Activated CD8-positive, alpha-beta T cell treated with anti-CD3 and anti-CD28 coated beads for 36 hours (primary cell): ENCODE measurements around the gene ANAPC1. TPM values are rescaled to one million over a fixed set of nuclear protein-coding genes. Genes with fewer than 3 reads are reported as not detected.

Source experiments
- microRNA-seq: library from miRNA; unstranded; fragments of <30 nt; microRNA quantifications from one replicate; pipeline ENCODE4 v1.2.0, GENCODE V29; 2022; ENCODE audit warnings: borderline microRNAs expressed, borderline replicate concordance
- total RNA-seq, 2 experiments: library from RNA; stranded (reverse); gene quantifications; one replicate each; pipeline ENCODE4 v1.2.3, GENCODE V29; 2021

The ANAPC1 gene
- total RNA-seq, 2 experiments from 2014 or later: 118 to 135 TPM

Small RNAs within 50 kb of the gene (microRNA-seq; reads per million reads assigned to microRNA genes)
- gene MIR4771-2: not detected

Other genes with a start within 250 kb of the ANAPC1 start
- under 1 TPM; 0.43 to 0.70 TPM for gene MERTK, start 14.4 kb upstream of the ANAPC1 start, total RNA-seq
- gene TMEM87B, start 171.1 kb upstream of the ANAPC1 start, total RNA-seq: 10 to 100 TPM; 11.4 to 12.2 TPM